Activated T-cell treated with anti-CD3 and anti-CD28 coated beads for 24 hours (primary cell): ENCODE measurements around the gene STK17A.
"Not testable (repeated sequence)": the region's sequence is repeated elsewhere in the genome, so short reads cannot be mapped to it uniquely, and the experiment has no call there.

ENCODE experiments used
- DNase-seq: peaks from one replicate; pipeline ENCODE4 v3.0.0-alpha.2; 2020; ENCODE audit warnings: low read depth

STK17A gene

GRCh38 chr7:43596426-43596825, 13.5 kb downstream of the STK17A start:
- DNase-seq = not testable (repeated sequence)

DNA sequence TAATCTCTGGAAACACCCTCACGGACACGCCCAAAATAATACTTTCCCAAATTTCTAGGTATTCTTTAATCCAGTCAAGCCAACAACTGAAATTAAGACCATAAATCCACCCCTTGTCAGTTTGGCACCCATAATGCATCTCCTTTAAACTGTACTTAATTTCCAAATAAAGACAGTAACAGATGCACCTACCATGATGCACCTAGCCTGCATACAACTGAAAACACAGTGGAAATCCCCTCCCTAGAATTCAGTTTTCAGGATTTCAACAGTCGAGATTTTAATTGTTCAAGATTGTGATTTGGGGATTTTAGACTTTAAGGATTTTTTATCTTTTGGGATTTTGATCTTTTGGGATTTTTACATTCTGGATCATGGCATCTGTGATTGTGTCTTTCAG, 17.1 kb downstream of the STK17A start:
- no peak for DNase-seq

DNA sequence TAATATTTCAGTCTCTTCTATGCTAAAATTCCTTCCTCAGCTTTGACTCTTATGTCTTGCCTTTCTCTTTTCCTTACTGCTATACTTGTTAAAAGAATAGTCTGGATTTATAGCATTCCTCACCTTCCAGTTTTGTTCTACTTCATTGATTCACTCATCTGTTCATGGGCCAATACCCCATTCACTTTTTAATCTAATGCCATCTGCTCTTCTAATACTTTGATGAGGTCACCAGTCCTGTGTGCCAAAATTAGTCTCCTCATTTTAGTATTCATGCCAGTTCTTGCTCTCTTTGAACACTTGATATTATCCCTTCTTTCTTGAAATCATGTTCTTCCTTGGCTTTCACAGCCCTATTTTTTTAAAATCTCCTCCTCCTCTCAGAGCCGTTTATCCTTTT, 19.3 kb downstream of the STK17A start:
- DNase-seq = no peak

- no peak for DNase-seq
Observed at GRCh38 chr7:43604251-43604650, 21.3 kb downstream of the STK17A start.

DNA sequence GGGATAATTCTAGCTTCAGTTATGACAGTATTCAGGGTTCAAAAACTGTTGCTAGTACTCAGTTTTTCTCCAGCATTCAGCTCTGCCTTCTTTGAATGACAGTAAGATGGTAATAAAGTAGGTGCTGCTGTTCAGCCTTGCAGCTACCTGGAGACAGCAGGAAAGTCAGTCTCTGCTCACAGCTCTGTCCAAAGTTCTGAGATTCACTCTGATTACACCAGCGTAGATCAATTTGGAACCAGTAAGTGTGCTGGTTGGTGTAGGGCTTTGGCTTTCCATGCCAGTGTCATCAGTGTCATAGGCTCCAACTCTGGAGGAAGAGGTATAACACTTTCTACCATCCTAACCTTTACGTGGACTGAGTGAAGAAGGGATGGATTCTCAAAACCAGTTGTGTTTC, 26.2 kb downstream of the STK17A start:
- no peak for DNase-seq

DNA sequence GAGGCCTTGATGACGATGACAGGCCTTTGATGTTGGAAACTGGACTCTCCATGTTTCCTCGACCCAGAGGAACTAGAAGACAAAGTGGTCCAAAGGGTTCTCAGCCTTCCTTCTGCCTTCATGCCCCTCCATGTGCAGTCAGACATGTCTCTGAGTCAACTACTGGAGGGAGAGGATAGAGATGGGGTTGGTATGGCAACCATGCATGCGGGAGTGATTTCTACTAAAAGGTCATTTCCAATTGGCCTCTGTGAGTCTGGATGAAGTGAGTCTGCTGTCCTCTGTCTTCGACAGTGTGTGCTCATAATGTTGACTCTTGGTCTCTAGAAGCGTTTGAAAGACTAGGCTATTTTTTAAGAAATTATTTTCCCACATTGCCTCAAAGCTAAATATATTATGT, 29.2 kb downstream of the STK17A start:
- DNase-seq = no peak

DNA sequence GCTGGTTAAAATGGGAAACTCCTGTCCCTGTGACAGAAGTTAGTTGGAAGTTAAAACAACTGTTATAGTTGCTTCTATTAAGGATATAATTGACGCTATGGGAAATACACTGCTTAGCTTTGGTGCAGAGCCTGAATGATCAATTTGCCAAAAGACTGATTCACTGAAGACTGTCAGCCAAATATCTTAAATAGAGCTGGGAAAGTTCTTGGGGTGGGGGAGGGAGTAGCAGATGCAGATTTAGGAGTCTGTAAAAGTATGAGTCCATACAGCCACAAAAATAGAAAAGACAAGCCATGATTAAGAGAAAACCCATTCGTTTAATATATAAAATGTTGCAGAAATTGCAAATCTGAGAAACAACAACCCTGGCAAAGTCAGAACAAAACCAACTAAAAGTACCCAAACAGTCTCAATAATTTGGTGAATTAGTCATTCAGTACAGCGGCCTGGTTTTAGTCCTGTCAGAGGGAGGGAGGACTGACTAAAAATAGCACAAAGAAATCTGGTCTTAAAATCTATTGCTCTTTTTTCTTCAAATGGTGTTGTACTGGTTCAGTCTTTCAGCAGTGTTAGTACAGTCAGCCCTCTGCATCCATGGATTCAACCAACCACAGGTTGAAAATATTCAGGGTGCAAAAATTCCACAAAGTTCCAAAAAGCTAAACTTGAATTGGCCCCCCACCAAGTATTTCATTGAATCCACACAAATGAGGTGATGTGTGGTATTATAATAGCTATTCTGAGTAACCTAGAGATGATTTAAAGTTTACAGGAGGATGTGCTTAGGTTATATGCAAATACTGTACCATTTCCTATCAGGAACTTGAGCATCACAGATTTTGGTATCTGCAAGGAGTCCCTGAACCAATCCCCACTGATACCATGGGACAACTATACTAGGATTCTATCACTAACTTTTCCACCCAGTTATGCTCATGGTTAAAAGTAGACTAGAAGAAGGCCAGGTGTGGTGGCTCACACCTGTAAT, 30.0 kb downstream of the STK17A start:
- peak; percentile 20 for DNase-seq

DNA sequence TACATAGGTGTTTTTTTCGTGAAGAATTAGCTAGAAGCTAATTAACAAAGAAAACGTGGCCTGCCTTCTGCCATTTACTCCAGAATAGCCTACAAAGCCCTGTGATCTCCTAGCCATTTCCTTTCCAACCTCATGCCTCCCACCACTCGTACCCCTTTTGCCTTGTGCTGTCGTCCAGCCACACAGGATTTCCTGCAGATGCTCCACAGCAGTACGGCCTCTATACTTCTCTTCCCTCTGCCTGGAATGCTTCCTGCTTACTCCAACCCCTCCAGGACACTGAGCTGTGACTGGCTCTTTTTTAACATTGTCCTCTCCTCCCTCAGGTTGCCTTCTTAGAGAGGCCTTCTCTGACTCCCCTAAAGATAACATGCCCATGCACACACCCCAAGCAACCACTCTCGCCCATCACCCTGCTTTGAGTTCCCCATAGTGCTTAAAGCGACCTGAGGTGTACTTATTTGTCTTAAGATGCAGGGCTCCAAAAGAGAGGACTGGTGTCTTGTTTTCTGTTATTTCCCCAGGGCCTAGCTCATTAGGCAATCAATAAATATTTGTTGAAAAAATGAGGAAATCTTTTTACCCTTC, 32.7 kb downstream of the STK17A start:
- DNase-seq = no peak

- DNase-seq = no peak
Observed at GRCh38 chr7:43616977-43617376, 34.1 kb downstream of the STK17A start.

- no peak for DNase-seq
Observed at GRCh38 chr7:43618073-43618472, 35.2 kb downstream of the STK17A start.

DNA sequence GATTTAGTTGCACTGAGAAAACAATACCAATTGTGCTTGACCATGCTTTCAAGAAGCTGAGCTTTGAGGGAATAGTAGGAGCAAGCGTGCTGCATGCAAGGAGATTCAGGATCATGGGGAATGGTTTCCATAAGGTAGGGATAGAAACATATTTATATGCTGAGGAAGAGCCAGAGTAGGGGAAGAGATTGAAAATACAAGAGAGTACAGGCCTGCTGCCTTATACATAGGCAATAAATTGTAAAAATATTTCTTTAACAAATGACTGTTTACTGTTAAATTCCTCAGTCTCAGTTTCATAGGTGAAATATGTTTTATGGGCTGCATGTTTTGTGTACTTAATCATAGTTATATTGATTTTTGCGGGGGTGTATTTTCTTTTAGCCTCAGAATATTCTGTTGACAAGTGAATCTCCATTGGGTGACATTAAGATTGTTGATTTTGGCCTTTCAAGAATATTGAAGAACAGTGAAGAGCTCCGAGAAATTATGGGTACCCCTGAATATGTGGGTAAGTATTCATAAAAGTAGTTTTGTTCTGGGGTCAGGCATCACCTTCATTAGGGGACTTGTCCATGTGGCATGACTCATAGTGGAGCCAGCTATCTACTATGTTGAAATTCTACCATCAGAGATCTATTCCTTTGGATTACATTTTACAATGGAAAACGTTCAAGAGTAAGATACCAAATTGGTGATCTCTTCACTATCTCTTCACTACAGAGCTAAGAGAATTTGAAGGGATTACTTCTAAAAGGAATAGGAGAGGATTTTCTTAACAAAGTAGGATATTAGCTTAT, 36.5 kb downstream of the STK17A start:
- DNase-seq = no peak

GRCh38 chr7:43621729-43622448, 39.0 kb downstream of the STK17A start:
- DNase-seq = no peak

GRCh38 chr7:43624156-43624555, 41.2 kb downstream of the STK17A start:
- no peak for DNase-seq

- DNase-seq = peak; percentile 18
Observed at GRCh38 chr7:43625453-43625852, 42.5 kb downstream of the STK17A start.

- no peak for DNase-seq
Observed at GRCh38 chr7:43625980-43626379, 43.1 kb downstream of the STK17A start.

DNA sequence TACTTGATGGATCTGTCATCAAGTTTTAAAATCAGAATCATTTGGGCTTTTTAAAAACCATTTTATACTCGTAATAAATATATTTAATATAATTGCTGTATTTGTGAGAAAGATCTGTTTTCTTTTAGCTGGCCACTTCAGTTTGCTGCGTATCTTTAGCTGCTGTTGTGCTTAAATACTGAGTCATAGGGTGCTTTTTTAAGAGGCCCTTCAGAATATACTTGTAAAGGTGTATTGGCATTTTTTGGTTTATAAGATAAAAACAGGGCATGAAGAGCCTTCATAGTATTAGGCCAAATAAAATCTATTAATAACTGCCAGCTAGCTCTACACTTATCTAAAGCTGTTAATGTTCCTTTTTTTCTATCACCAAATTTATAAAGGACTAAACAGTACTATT, 43.8 kb downstream of the STK17A start:
- no peak for DNase-seq

GRCh38 chr7:43627798-43628197, 44.9 kb downstream of the STK17A start:
- not testable (repeated sequence) for DNase-seq

- no peak for DNase-seq
Observed at GRCh38 chr7:43628431-43628830, 45.5 kb downstream of the STK17A start.

DNA sequence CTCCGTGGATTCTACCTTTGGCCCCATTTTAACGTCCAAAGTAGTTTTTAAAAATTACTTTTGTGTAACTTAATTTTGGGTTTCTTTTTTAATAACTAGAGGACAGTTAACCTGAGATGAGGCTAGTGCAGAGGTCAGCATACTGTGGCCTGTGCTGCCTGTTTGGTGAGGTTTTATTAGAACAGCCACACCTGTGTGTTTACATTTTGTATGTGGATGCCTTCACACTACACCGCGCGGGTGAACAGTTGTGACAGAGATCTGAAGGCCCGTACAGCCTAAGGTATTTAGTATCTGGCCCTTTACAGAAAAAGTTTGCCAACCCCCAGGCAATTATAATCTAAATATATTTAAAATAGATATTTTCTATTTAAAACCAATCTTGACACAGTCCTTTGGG, 46.9 kb downstream of the STK17A start:
- DNase-seq = no peak

DNA sequence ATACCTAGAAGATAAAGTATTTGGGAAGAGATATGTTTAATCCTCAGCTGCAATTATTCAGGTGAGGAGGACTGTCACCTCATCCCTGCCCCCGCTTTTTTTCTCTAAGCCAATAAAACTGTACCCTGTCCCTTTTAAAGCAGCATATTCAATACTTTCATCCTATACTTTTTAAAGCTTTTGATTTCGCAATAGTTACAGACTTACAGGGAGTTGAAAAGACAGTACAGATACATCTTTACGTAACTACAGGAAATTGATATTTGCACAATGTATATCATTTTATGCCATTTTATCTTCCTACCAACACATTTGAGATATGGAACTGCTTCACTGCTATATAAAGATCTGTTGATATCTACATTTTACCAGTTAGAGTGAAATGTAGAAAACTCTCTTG, 47.6 kb downstream of the STK17A start:
- no peak for DNase-seq

DNA sequence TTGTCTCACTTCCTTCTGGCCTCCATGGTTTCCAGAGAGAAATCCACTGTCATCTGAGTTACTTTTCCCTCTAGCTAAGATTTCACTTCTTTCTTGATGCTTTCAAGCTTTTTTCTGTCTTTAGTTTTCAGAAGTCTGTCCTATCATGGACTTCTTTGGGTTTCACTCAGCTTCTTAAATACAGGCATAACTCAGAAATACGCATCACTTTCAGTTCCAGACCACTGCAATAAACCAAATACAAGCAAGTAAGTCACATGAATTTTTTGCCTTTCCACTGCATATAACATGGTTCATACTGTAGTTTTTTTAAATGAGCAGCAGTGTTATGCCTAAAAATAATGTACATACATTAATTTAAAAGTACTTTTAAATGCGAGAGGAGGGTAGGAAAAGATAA, 48.7 kb downstream of the STK17A start:
- DNase-seq = no peak

GRCh38 chr7:43632746-43633145, 49.8 kb downstream of the STK17A start:
- no peak for DNase-seq
